Measurements from ENCODE around the gene HSPA9. TPM values are rescaled to one million over a fixed set of nuclear protein-coding genes. Genes with fewer than 3 reads are reported as not detected.
A peak's percentile ranks its signal among the peaks of the same experiment; 100 is the strongest.

The HSPA9 gene
- total RNA-seq, 1 experiment from 2014 or later = 414 TPM

DNA sequence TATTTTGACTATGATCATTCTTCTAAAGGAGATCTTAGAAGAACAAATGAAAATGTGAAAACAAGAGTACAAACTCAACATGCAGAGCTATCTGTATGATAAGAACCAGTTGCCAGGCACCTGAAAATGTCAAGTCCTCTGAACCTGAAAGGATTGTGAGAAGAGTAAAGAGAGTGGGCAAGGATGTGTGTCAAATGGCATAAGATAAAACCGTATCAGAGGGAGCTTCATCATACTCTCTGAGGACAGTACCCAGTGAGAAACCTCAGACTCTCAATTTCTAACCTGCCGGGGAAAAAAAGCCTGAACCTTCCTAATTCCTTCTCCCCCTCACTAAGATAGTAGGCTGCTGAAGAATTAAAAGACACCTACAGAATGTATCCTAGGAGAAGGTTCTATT is 39.0 kb downstream of the HSPA9 start:
- POLR2A ChIA-PET = no interaction called here
- no peak for TF ChIP-seq GRHL2 (CRISPR knock-in tag; IDR thresholded peaks at IDR 0.05; ENCODE audit: insufficient replicate concordance, severe bottlenecking)
- TF ChIP-seq, protein P1, sequence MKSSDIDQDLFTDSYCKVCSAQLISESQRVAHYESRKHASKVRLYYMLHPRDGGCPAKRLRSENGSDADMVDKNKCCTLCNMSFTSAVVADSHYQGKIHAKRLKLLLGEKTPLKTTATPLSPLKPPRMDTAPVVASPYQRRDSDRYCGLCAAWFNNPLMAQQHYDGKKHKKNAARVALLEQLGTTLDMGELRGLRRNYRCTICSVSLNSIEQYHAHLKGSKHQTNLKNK (CRISPR knock-in tag; IDR thresholded peaks at IDR 0.05) = no peak
- TF ChIP-seq, protein P2, sequence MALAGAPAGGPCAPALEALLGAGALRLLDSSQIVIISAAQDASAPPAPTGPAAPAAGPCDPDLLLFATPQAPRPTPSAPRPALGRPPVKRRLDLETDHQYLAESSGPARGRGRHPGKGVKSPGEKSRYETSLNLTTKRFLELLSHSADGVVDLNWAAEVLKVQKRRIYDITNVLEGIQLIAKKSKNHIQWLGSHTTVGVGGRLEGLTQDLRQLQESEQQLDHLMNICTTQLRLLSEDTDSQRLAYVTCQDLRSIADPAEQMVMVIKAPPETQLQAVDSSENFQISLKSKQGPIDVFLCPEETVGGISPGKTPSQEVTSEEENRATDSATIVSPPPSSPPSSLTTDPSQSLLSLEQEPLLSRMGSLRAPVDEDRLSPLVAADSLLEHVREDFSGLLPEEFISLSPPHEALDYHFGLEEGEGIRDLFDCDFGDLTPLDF (CRISPR knock-in tag; IDR thresholded peaks at IDR 0.05) = no peak
- no peak for TF ChIP-seq JUN (CRISPR knock-in tag; IDR thresholded peaks at IDR 0.05)
- no peak for TF ChIP-seq IRF2 (CRISPR knock-in tag; IDR thresholded peaks at IDR 0.05; ENCODE audit: borderline replicate concordance, low read depth)
- TF ChIP-seq, protein P3, sequence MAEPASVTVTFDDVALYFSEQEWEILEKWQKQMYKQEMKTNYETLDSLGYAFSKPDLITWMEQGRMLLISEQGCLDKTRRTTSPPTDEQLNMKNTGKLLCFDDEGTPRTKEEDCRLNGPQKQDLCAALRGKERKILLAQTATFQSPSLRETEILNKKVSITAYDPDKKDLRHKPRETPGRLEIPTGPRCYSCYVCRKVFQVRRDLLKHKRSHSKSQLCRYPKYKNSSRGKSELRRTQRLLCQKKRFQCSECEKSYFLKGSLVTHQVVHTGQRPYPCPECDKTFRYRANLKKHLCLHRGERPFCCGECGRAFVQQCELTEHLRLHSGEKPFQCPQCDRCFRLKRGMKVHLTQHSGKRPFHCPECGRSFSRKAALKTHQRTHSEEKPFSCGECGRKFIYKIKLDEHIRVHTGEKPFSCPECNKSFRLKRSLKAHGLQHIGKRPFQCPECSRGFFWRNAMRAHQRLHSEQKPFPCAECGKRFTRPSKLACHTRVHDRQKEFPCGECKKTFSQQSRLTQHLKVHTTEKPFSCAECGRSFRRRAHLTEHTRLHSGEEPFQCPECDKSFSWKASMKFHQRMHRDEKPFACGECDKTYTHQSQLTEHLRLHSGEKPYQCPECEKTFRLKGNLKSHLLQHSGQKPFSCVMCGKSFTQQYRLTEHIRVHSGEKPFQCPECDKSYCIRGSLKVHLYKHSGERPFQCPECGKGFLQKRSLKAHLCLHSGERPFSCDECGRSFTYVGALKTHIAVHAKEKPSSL (CRISPR knock-in tag; conservative IDR thresholded peaks at IDR 0.05) = no peak
- no peak for TF ChIP-seq JAZF1 (CRISPR knock-in tag; IDR thresholded peaks at IDR 0.05)
- TF ChIP-seq ZNF263 (CRISPR knock-in tag; IDR thresholded peaks at IDR 0.05; ENCODE audit: low read depth) = no peak
- TF ChIP-seq ETV6 (CRISPR knock-in tag; IDR thresholded peaks at IDR 0.05) = no peak
- TF ChIP-seq ZNF138 (CRISPR knock-in tag; conservative IDR thresholded peaks at IDR 0.05) = no peak
- TF ChIP-seq CBFB (CRISPR knock-in tag; IDR thresholded peaks at IDR 0.05; ENCODE audit: low read depth) = no peak
- no peak for TF ChIP-seq ZNF416 (CRISPR knock-in tag; IDR thresholded peaks at IDR 0.05)
- TF ChIP-seq PRRX2 (CRISPR knock-in tag; IDR thresholded peaks at IDR 0.05) = no peak
- TF ChIP-seq CREM (CRISPR knock-in tag; IDR thresholded peaks at IDR 0.05) = no peak
- TF ChIP-seq NFYB (CRISPR knock-in tag; conservative IDR thresholded peaks at IDR 0.05; ENCODE audit: low read depth) = no peak
- TF ChIP-seq ZNF423 (CRISPR knock-in tag; IDR thresholded peaks at IDR 0.05) = no peak
- TF ChIP-seq, protein P4, sequence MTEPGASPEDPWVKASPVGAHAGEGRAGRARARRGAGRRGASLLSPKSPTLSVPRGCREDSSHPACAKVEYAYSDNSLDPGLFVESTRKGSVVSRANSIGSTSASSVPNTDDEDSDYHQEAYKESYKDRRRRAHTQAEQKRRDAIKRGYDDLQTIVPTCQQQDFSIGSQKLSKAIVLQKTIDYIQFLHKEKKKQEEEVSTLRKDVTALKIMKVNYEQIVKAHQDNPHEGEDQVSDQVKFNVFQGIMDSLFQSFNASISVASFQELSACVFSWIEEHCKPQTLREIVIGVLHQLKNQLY (CRISPR knock-in tag; IDR thresholded peaks at IDR 0.05) = no peak
- TF ChIP-seq ZNF121 (CRISPR knock-in tag; IDR thresholded peaks at IDR 0.05) = no peak
- TF ChIP-seq, protein P5, sequence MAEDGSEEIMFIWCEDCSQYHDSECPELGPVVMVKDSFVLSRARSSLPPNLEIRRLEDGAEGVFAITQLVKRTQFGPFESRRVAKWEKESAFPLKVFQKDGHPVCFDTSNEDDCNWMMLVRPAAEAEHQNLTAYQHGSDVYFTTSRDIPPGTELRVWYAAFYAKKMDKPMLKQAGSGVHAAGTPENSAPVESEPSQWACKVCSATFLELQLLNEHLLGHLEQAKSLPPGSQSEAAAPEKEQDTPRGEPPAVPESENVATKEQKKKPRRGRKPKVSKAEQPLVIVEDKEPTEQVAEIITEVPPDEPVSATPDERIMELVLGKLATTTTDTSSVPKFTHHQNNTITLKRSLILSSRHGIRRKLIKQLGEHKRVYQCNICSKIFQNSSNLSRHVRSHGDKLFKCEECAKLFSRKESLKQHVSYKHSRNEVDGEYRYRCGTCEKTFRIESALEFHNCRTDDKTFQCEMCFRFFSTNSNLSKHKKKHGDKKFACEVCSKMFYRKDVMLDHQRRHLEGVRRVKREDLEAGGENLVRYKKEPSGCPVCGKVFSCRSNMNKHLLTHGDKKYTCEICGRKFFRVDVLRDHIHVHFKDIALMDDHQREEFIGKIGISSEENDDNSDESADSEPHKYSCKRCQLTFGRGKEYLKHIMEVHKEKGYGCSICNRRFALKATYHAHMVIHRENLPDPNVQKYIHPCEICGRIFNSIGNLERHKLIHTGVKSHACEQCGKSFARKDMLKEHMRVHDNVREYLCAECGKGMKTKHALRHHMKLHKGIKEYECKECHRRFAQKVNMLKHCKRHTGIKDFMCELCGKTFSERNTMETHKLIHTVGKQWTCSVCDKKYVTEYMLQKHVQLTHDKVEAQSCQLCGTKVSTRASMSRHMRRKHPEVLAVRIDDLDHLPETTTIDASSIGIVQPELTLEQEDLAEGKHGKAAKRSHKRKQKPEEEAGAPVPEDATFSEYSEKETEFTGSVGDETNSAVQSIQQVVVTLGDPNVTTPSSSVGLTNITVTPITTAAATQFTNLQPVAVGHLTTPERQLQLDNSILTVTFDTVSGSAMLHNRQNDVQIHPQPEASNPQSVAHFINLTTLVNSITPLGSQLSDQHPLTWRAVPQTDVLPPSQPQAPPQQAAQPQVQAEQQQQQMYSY (CRISPR knock-in tag; IDR thresholded peaks at IDR 0.05) = no peak
- no peak for TF ChIP-seq HMGA2 (CRISPR knock-in tag; IDR thresholded peaks at IDR 0.05)
- ATAC-seq (no peak), DNase-seq (ENCODE audit: low spot score) (no peak)
- Mint-ChIP-seq H3K4me1 (peaks cover 24% of the 10 kb centered on the region), H3K36me3 (peaks cover 26% of the 10 kb centered on the region), H3K9me3 (no peaks in the 10 kb centered on the region), H3K4me3 (no peak overlapping the region), H3K27ac (0 out of 2 replicates have a peak overlapping the region, but pooled peaks have one; percentile 51), H3K27me3 (ENCODE audit: low read depth) (no peaks in the 10 kb centered on the region)
- CTCF ChIA-PET = interaction anchor here (0.9 to 1.5 kb wide), 4 partner anchors 9 to 32 kb away, joined by 3 to 6 read pairs (median 4); no protein-coding TSS in a partner anchor

Measured in WTC11 (cell line).